Measurements from ENCODE around the gene DNAJC13. TPM values are rescaled to one million over a fixed set of nuclear protein-coding genes. Genes with fewer than 3 reads are reported as not detected.
"Not testable (repeated sequence)": the region's sequence is repeated elsewhere in the genome, so short reads cannot be mapped to it uniquely, and the experiment has no call there.

Gene DNAJC13
- total and polyA plus RNA-seq, 9 donors, result 10.3 to 39.9 (median 30.1) TPM

DNA sequence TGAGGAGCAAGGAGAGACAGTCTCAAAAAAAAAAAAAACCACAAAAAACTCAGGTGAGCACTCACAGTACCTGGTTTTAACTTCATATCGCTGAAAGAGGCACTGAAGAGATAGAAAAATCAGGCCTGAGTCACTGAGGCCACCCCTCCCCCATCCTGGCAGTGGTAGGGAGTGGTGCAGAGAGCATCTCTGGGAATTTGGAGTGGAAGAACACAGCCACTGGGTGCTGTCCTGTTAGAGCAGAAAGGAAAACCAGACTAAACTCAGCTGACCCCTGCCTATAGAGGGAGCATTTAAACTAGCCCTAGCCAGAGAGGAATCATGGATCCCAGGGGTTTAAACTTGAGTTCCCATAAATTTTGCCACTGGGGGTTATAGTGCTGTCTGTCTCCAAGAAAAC, 22.2 kb upstream of the DNAJC13 start:
- no peaks in the 10 kb centered on the region for H3K27me3 ChIP-seq
- DNase-seq, result no peak
- H3K4me1 ChIP-seq (ENCODE audit: insufficient read depth), result no peaks in the 10 kb centered on the region
- TF ChIP-seq, protein P1, sequence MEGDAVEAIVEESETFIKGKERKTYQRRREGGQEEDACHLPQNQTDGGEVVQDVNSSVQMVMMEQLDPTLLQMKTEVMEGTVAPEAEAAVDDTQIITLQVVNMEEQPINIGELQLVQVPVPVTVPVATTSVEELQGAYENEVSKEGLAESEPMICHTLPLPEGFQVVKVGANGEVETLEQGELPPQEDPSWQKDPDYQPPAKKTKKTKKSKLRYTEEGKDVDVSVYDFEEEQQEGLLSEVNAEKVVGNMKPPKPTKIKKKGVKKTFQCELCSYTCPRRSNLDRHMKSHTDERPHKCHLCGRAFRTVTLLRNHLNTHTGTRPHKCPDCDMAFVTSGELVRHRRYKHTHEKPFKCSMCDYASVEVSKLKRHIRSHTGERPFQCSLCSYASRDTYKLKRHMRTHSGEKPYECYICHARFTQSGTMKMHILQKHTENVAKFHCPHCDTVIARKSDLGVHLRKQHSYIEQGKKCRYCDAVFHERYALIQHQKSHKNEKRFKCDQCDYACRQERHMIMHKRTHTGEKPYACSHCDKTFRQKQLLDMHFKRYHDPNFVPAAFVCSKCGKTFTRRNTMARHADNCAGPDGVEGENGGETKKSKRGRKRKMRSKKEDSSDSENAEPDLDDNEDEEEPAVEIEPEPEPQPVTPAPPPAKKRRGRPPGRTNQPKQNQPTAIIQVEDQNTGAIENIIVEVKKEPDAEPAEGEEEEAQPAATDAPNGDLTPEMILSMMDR (IDR thresholded peaks at IDR 0.05), result no peak
- TF ChIP-seq EP300 (IDR thresholded peaks at IDR 0.05) (no peak), POLR2A (IDR thresholded peaks at IDR 0.05) (no peak)
- 68 to 90% (median 80%) methylated on average over 1 of the region's 1 CpG for WGBS, 3 donors
- H3K9me3 ChIP-seq, result no peaks in the 10 kb centered on the region
- H3K36me3 ChIP-seq, result no peaks in the 10 kb centered on the region
- no peak overlapping the region for H3K4me3 ChIP-seq
- intact Hi-C loops (cut with DNase I), result no loop called here
- no peak overlapping the region for H3K27ac ChIP-seq

DNA sequence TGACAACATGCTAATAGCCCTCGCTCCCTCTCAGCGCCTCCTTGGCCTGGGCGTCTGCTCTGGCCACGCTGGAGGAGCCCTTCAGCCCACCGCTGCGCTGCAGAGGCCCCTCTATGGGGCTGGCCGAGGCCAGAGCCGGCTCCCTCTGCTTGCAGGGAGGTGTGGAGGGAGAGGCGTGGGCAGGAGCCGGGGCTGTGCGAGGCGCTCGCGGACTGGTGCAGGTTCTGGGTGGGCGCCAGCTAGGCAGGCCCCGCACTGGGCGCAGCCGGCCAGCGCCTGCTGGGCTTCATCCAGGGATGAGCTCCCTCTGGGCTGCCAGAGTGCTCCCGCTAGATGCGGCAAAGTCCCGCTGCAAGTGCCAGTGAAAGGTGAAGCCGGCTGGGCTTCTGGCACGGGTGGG, 21.0 kb upstream of the DNAJC13 start:
- Histone ChIP-seq H3K4me3 (no peak overlapping the region), H3K36me3 (no peaks in the 10 kb centered on the region), H3K9me3 (no peaks in the 10 kb centered on the region), H3K27me3 (no peaks in the 10 kb centered on the region), H3K4me1 (ENCODE audit: insufficient read depth) (no peaks in the 10 kb centered on the region), H3K27ac (no peak overlapping the region)
- TF ChIP-seq EP300 (IDR thresholded peaks at IDR 0.05) (no peak), POLR2A (IDR thresholded peaks at IDR 0.05) (no peak)
- TF ChIP-seq, protein P1 (IDR thresholded peaks at IDR 0.05), result no peak
- intact Hi-C loops (cut with DNase I), result no loop called here
- no peak for DNase-seq
- WGBS, 3 donors, result 91 to 94% (median 93%) methylated on average over 24 of the region's 24 CpGs

DNA sequence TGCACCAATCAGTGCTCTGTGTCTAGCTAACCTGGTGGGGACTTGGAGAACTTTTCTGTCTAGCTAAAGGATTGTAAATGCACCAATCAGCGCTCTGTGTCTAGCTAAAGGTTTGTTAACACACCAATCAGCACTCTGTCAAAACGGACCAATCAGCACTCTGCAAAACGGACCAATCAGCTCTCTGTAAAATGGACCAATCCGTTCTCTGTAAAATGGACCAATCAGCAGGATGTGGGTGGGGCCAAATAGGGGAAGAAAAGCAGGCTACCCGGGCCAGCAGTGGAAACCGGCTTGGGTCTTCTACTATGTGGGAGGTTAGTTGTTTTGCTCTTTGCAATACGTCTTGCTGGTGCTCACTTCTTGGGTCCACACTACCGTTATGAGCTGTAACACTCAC, 20.5 kb upstream of the DNAJC13 start:
- H3K4me3 ChIP-seq; intact Hi-C loops (cut with DNase I); H3K9me3 ChIP-seq; H3K4me1 ChIP-seq (ENCODE audit: insufficient read depth); H3K27me3 ChIP-seq; H3K27ac ChIP-seq; H3K36me3 ChIP-seq; DNase-seq: not testable (repeated sequence)
- WGBS, 3 donors, result 78 to 86% (median 78%) methylated on average over 8 of the region's 8 CpGs

DNA sequence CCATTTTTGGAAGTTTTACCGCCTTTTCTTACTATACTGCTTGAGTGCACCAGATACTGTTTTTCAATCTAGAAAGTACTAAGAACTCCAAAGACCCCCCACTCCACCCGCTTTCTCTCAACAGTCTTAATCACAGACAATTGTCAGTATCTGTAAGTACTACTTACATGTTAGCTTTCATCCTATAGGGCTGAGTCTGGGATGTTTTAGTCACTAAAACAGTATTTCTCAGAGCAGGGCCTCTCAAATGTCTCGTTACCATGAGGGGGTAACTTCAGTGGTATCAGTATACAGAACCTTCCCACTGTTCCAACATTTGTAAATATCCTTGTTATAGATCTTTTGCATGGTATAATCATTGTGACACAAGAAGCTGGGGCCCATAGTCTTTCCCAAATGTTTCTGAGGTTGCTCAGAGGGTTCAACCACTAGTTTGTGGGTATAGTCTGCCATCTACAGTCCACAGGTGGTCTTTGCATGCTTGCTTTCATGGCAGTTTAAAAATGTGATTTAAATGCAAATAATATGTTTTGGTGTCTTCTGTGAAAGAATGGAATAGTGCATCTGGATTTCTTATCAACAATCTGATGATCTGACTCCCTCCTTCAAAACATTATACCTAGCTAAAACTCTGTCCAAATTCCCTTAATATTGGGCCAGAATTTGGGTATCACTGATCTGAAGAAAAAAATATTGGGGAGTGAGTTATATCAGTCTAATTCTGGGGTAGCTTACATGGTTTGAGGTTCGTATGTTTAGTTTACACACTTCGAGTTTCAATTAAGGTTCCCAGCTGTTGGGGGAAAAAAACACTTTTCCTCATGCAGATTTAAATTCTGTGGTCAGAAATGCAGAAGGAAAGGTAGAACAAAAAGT, 18.0 kb upstream of the DNAJC13 start:
- intact Hi-C loops (cut with DNase I), result no loop called here
- H3K4me3 ChIP-seq, result no peak overlapping the region
- no peak for TF ChIP-seq POLR2A (IDR thresholded peaks at IDR 0.05)
- TF ChIP-seq, protein P1 (IDR thresholded peaks at IDR 0.05), result peak in 2 of 3 donors; percentile 31 to 45
- no peak overlapping the region for H3K27ac ChIP-seq
- no peak for DNase-seq
- no peaks in the 10 kb centered on the region for H3K27me3 ChIP-seq
- H3K36me3 ChIP-seq, result no peaks in the 10 kb centered on the region
- no peaks in the 10 kb centered on the region for H3K9me3 ChIP-seq
- 60 to 67% (median 62%) methylated on average over 5 of the region's 5 CpGs for WGBS, 3 donors
- H3K4me1 ChIP-seq (ENCODE audit: insufficient read depth), result no peaks in the 10 kb centered on the region

- Histone ChIP-seq H3K27ac (no peak overlapping the region), H3K4me3 (no peak overlapping the region), H3K4me1 (ENCODE audit: insufficient read depth) (no peaks in the 10 kb centered on the region), H3K9me3 (no peaks in the 10 kb centered on the region), H3K36me3 (no peaks in the 10 kb centered on the region), H3K27me3 (no peaks in the 10 kb centered on the region)
- intact Hi-C loops (cut with DNase I), result no loop called here
- 91 to 92% (median 92%) methylated on average over 13 of the region's 13 CpGs for WGBS, 3 donors
- DNase-seq, result no peak
- TF ChIP-seq EP300 (IDR thresholded peaks at IDR 0.05) (no peak), POLR2A (IDR thresholded peaks at IDR 0.05) (no peak)
- TF ChIP-seq, protein P1 (IDR thresholded peaks at IDR 0.05), result no peak
Measured at GRCh38 chr3:132401255-132401654, 16.0 kb upstream of the DNAJC13 start.
